Stimulated activated CD8-positive, alpha-beta memory T cell treated with anti-CD3 and anti-CD28 coated beads, Interleukin-12 subunit alpha, Interleukin-12 subunit beta, amount 100 ng/mL, for 1 hour (primary cell): ENCODE data around the gene RAB11FIP4.
A peak's percentile ranks its signal among the peaks of the same experiment; 100 is the strongest.
"Not testable (repeated sequence)": the region's sequence is repeated elsewhere in the genome, so short reads cannot be mapped to it uniquely, and the experiment has no call there.

Experiments used
- DNase-seq: peaks from one replicate; pipeline ENCODE4 v3.0.0-alpha.2; 2020; ENCODE audit warnings: low read depth

The RAB11FIP4 gene

GRCh38 chr17:31433091-31433790 is 41.8 kb downstream of the RAB11FIP4 start:
- DNase-seq = peak; percentile 11

GRCh38 chr17:31433811-31434726 is 42.6 kb downstream of the RAB11FIP4 start:
- DNase-seq = no peak

GRCh38 chr17:31434727-31435050 is 43.2 kb downstream of the RAB11FIP4 start:
- DNase-seq = no peak

- no peak for DNase-seq
These were observed 44.1 kb downstream of the RAB11FIP4 start for GRCh38 chr17:31435581-31435980.

GRCh38 chr17:31437720-31438400 is 46.4 kb downstream of the RAB11FIP4 start:
- no peak for DNase-seq

GRCh38 chr17:31439716-31440115 is 48.2 kb downstream of the RAB11FIP4 start:
- no peak for DNase-seq

- no peak for DNase-seq
These were observed 50.8 kb downstream of the RAB11FIP4 start for GRCh38 chr17:31442276-31442675.

GRCh38 chr17:31442856-31443255 is 51.4 kb downstream of the RAB11FIP4 start:
- DNase-seq = not testable (repeated sequence)

- no peak for DNase-seq
These were observed 51.9 kb downstream of the RAB11FIP4 start for GRCh38 chr17:31443386-31443785.

- no peak for DNase-seq
These were observed 52.6 kb downstream of the RAB11FIP4 start for GRCh38 chr17:31444026-31444425.

- DNase-seq = no peak
These were observed 54.9 kb downstream of the RAB11FIP4 start for GRCh38 chr17:31446195-31446967.

- no peak for DNase-seq
These were observed 57.1 kb downstream of the RAB11FIP4 start for GRCh38 chr17:31448467-31449077.

GRCh38 chr17:31449111-31449510 is 57.6 kb downstream of the RAB11FIP4 start:
- no peak for DNase-seq

GRCh38 chr17:31449746-31450145 is 58.3 kb downstream of the RAB11FIP4 start:
- no peak for DNase-seq

- DNase-seq = no peak
These were observed 60.6 kb downstream of the RAB11FIP4 start for GRCh38 chr17:31452101-31452500.

- no peak for DNase-seq
These were observed 61.2 kb downstream of the RAB11FIP4 start for GRCh38 chr17:31452561-31453110.

GRCh38 chr17:31453896-31454295 is 62.4 kb downstream of the RAB11FIP4 start:
- DNase-seq = no peak

GRCh38 chr17:31456814-31457213 is 65.3 kb downstream of the RAB11FIP4 start:
- no peak for DNase-seq

- no peak for DNase-seq
These were observed 66.1 kb downstream of the RAB11FIP4 start for GRCh38 chr17:31457391-31458234.

GRCh38 chr17:31458829-31459228 is 67.4 kb downstream of the RAB11FIP4 start:
- DNase-seq = no peak
